ENCODE data around the gene WDR20.

GRCh38 chr14:102195446-102195845 lies 55.7 kb downstream of the WDR20 start:
- TF ChIP-seq CTCF (IDR thresholded peaks at IDR 0.05) (no peak), ZFX (IDR thresholded peaks at IDR 0.05; ENCODE audit: borderline replicate concordance) (no peak)
